ENCODE results near the gene CLTCL1.

CLTCL1 gene

DNA sequence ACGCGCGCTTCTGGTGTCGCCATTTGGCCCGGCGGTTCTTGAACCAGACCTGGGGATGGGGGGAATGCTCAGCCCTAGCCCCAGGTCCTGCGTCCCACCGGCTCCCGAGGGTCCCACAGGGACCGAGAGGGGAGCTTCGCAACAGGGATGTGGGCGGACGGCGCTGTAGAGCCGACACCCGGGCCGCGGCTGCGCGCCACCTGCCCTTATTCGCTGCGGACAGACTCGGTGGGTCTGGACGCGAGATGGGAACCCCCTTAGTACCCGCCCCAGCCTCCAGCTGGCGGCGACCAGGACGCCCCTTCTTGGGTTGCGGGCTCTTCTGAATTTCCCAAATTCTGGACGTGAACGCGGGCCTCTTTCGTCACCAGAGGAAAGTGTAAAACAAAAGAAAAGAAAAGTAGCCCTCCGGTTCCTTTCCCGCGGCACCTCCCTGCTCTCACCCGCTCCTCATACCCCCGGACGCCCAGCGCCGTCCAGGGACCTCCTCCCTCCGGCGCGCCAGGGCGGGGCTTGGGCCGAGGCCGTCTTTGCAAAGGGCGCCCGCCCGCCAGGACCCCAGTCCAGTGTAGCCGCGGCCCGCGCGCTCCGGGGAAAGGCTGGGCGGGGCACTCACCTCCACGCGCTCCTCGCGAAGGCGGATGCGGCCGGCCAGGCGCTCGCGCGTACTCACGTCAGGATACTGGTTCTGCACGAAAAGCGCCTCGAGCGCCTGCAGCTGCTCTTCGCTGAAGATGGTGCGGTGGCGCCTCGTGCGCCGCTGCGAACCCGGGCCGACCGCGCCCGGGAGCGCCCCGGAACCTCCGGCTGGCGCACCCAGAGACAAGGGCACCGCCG is 142.3 kb downstream of the CLTCL1 start:
- TF ChIP-seq ZFX (IDR thresholded peaks at IDR 0.05; ENCODE audit: borderline replicate concordance) = no peak
- TF ChIP-seq, protein P1, sequence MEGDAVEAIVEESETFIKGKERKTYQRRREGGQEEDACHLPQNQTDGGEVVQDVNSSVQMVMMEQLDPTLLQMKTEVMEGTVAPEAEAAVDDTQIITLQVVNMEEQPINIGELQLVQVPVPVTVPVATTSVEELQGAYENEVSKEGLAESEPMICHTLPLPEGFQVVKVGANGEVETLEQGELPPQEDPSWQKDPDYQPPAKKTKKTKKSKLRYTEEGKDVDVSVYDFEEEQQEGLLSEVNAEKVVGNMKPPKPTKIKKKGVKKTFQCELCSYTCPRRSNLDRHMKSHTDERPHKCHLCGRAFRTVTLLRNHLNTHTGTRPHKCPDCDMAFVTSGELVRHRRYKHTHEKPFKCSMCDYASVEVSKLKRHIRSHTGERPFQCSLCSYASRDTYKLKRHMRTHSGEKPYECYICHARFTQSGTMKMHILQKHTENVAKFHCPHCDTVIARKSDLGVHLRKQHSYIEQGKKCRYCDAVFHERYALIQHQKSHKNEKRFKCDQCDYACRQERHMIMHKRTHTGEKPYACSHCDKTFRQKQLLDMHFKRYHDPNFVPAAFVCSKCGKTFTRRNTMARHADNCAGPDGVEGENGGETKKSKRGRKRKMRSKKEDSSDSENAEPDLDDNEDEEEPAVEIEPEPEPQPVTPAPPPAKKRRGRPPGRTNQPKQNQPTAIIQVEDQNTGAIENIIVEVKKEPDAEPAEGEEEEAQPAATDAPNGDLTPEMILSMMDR (IDR thresholded peaks at IDR 0.05) = no peak
- H3K27ac ChIP-seq = no peak overlapping the region

GRCh38 chr22:19148417-19149046 is 143.0 kb downstream of the CLTCL1 start:
- no peak overlapping the region for H3K27ac ChIP-seq
- TF ChIP-seq ZFX (IDR thresholded peaks at IDR 0.05; ENCODE audit: borderline replicate concordance) = no peak
- TF ChIP-seq, protein P1 (IDR thresholded peaks at IDR 0.05) = no peak

GRCh38 chr22:19147195-19147780 is 144.2 kb downstream of the CLTCL1 start:
- TF ChIP-seq ZFX (IDR thresholded peaks at IDR 0.05; ENCODE audit: borderline replicate concordance) = no peak
- TF ChIP-seq, protein P1 (IDR thresholded peaks at IDR 0.05) = no peak

GRCh38 chr22:19146215-19146968 is 145.1 kb downstream of the CLTCL1 start:
- H3K27ac ChIP-seq = no peak overlapping the region
- no peak for TF ChIP-seq ZFX (IDR thresholded peaks at IDR 0.05; ENCODE audit: borderline replicate concordance)
- TF ChIP-seq, protein P1 (IDR thresholded peaks at IDR 0.05) = no peak

More at GRCh38 chr22:19147195-19147780, 144.2 kb downstream of the CLTCL1 start:
- no peak overlapping the region for H3K27ac ChIP-seq

DNA sequence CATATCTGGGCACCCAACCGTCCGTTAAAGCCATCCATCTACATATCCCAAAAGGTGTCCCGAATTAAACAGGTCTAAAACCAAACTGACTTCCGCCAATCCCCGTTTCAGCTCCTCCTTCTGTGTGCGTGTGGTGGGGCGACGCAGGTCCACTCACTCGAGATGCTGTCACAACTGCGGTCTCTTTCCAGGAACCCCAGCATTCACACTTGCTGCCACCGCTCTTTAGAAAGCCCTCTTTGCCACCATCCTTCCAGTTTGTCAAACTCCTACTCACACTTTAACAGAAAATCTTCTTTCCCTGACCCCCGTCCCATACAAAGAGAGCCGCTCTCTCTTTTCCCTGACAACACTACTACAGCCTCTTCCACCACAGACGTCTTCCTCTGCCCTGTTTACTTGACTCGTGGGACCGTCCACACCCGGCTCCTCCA is 147.5 kb downstream of the CLTCL1 start:
- peak overlapping the region; percentile 51 for H3K27ac ChIP-seq
- no peak for TF ChIP-seq ZFX (IDR thresholded peaks at IDR 0.05; ENCODE audit: borderline replicate concordance)
- TF ChIP-seq, protein P1 (IDR thresholded peaks at IDR 0.05) = no peak

DNA sequence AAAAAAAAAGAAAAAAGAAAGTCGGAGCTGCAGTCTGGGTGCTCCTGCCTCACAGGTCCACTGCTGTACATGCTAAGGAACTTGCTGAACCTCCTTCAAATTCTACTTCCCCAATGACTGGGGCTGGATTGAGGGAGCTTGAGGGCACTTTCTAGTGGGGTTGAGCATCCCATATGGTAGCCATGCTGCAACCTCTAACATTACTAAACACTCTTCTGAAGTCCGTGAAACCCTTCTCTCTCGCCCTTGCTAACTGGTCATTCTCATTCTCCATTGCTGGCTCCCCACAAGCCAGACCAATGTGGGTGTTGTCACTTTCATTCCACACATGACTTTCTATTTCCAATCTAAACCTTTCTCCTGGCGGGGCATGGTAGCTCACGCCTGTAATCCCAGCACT is 148.3 kb downstream of the CLTCL1 start:
- H3K27ac ChIP-seq = no peak overlapping the region
- TF ChIP-seq, protein P1 (IDR thresholded peaks at IDR 0.05) = no peak
- no peak for TF ChIP-seq ZFX (IDR thresholded peaks at IDR 0.05; ENCODE audit: borderline replicate concordance)
